ENCODE results near the gene PRR20B. TPM values are rescaled to one million over a fixed set of nuclear protein-coding genes. Genes with fewer than 3 reads are reported as not detected.
"Not testable (repeated sequence)": the region's sequence is repeated elsewhere in the genome, so short reads cannot be mapped to it uniquely, and the experiment has no call there.

PRR20B gene
- total RNA-seq, 1 donor from 2014 or later, result not detected

DNA sequence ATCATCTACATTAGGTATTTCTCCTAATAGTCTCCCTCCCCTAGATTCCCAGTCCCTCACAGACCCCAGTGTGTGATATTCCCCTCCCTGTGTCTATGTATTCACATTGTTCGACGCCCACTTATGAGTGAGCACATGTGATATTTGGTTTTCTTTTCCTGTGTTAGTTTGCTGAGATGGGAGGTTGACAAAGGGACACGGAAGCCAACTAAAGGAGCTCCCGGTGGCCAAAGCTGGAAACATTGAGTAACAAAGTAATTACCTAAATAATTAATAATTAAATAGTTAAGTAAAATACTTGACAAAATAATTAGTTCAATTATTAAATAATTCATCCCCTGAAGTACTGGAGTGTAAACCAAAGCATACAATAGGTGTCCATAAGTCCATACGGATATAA lies 8.3 kb upstream of the PRR20B start:
- no peak for DNase-seq (ENCODE audit: low spot score, unreplicated experiment)
- TF ChIP-seq, protein P1, sequence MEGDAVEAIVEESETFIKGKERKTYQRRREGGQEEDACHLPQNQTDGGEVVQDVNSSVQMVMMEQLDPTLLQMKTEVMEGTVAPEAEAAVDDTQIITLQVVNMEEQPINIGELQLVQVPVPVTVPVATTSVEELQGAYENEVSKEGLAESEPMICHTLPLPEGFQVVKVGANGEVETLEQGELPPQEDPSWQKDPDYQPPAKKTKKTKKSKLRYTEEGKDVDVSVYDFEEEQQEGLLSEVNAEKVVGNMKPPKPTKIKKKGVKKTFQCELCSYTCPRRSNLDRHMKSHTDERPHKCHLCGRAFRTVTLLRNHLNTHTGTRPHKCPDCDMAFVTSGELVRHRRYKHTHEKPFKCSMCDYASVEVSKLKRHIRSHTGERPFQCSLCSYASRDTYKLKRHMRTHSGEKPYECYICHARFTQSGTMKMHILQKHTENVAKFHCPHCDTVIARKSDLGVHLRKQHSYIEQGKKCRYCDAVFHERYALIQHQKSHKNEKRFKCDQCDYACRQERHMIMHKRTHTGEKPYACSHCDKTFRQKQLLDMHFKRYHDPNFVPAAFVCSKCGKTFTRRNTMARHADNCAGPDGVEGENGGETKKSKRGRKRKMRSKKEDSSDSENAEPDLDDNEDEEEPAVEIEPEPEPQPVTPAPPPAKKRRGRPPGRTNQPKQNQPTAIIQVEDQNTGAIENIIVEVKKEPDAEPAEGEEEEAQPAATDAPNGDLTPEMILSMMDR (IDR thresholded peaks at IDR 0.05; ENCODE audit: unreplicated experiment), result no peak
- Mint-ChIP-seq H3K4me3 (ENCODE audit: low read depth) (no peak overlapping the region), H3K9me3 (ENCODE audit: low read depth) (peaks cover 3% of the 10 kb centered on the region), H3K4me1 (ENCODE audit: low read depth) (peaks cover 3% of the 10 kb centered on the region), H3K27ac (no peak overlapping the region), H3K36me3 (ENCODE audit: insufficient read depth) (no peaks in the 10 kb centered on the region), H3K27me3 (no peaks in the 10 kb centered on the region)

DNA sequence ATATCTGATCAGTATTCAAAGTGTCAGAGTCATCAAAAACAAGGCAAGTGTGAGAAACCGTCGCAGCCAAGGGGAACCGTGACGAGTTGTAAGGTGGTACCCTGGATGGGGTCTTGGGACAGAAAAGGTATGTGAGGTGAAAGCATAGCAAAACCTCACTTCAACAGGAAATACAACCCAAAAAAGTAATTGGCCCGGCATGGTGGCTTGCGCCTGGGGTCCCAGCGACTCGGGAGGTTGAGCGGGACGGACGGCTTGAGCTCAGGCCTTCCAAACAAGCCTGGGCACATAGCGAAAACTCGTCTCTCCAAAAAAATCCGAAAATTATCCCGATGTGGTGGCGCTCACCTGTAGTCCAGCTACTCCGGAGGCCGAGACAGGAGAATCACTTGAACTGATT lies 7.5 kb upstream of the PRR20B start:
- DNase-seq (ENCODE audit: low spot score, unreplicated experiment); H3K4me1 Mint-ChIP-seq (ENCODE audit: low read depth); H3K27ac Mint-ChIP-seq; H3K36me3 Mint-ChIP-seq (ENCODE audit: insufficient read depth); H3K9me3 Mint-ChIP-seq (ENCODE audit: low read depth); H3K4me3 Mint-ChIP-seq (ENCODE audit: low read depth); H3K27me3 Mint-ChIP-seq: not testable (repeated sequence)

DNA sequence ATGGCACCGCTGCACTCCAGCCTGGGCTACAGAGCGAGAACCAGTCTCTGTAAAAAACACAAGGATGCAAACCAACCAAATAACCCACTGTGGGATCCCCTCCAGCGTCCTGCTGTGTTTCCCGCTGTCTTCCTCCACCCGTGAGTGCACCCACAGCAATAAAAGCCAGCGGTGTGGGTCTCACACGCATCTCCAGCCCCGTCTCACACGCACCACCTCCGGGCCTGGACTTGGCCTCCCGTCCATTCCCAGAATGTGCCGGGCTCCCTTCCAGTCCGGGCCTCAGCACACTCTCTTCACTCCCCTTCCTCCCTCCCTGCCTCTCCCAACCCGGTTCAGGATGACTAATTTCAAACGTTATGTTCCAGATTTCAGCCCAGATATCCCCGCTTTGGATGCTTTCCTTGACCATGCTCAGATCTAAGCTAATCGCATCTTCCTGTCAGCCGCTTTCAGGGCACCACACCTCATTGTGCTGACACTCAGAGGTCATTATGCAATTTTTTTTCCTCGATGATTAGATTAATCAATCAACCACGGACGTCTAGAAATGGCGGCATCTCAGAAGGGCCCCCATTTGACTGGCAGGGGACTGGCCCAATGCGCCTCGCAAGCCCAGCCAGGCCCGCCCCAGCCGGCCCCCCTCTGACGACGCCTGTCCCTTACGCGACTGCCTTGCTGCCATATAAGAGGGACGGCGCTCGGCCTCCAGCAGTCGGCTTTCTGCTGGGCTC lies 6.9 kb upstream of the PRR20B start, which contains the start of gene PRR20A:
PRR20A (plus strand) TSS at position 684 of the 734 bp plus-strand sequence. CDS start 387 bp downstream, outside the sequence.
- DNase-seq (ENCODE audit: low spot score, unreplicated experiment); H3K27me3 Mint-ChIP-seq; H3K27ac Mint-ChIP-seq; H3K4me3 Mint-ChIP-seq (ENCODE audit: low read depth); H3K4me1 Mint-ChIP-seq (ENCODE audit: low read depth); H3K9me3 Mint-ChIP-seq (ENCODE audit: low read depth); H3K36me3 Mint-ChIP-seq (ENCODE audit: insufficient read depth): not testable (repeated sequence)

DNA sequence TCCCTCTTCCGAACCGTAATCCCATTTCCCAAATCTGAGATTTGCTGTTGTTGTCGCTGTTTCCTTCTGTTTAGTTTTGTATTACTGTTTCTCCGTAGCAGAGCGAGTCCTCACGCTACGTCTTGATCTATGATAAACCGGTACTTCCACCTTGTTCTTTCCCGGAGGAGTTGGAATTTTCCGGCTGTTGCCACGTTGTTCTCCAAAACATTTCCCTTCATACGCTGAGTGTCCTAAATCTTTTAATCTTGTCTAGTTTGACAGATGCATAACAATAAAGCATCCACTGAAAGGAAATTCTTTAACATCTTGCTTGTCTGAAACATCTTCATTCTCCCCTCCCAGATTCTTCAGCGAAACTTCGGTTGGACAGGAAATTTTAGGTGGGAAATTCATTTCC lies 818 bp downstream of the PRR20B start:
- not testable (repeated sequence) for H3K27ac Mint-ChIP-seq; H3K9me3 Mint-ChIP-seq (ENCODE audit: low read depth); DNase-seq (ENCODE audit: low spot score, unreplicated experiment); H3K4me1 Mint-ChIP-seq (ENCODE audit: low read depth); H3K4me3 Mint-ChIP-seq (ENCODE audit: low read depth); H3K27me3 Mint-ChIP-seq; H3K36me3 Mint-ChIP-seq (ENCODE audit: insufficient read depth)

DNA sequence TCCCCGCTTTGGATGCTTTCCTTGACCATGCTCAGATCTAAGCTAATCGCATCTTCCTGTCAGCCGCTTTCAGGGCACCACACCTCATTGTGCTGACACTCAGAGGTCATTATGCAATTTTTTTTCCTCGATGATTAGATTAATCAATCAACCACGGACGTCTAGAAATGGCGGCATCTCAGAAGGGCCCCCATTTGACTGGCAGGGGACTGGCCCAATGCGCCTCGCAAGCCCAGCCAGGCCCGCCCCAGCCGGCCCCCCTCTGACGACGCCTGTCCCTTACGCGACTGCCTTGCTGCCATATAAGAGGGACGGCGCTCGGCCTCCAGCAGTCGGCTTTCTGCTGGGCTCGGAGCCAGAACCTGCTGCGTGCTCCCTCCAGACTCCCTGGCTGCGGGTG lies 6.5 kb downstream of the PRR20B start, which contains the start of gene PRR20C:
PRR20C (plus strand) TSS at position 301 of the 400 bp plus-strand sequence. CDS start 387 bp downstream, outside the sequence.
- not testable (repeated sequence) for H3K27me3 Mint-ChIP-seq; DNase-seq (ENCODE audit: low spot score, unreplicated experiment); H3K36me3 Mint-ChIP-seq (ENCODE audit: insufficient read depth); H3K9me3 Mint-ChIP-seq (ENCODE audit: low read depth); H3K27ac Mint-ChIP-seq; H3K4me3 Mint-ChIP-seq (ENCODE audit: low read depth); H3K4me1 Mint-ChIP-seq (ENCODE audit: low read depth)

DNA sequence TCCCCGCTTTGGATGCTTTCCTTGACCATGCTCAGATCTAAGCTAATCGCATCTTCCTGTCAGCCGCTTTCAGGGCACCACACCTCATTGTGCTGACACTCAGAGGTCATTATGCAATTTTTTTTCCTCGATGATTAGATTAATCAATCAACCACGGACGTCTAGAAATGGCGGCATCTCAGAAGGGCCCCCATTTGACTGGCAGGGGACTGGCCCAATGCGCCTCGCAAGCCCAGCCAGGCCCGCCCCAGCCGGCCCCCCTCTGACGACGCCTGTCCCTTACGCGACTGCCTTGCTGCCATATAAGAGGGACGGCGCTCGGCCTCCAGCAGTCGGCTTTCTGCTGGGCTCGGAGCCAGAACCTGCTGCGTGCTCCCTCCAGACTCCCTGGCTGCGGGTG lies 13.0 kb downstream of the PRR20B start, which contains the start of gene PRR20D:
PRR20D (plus strand) TSS at position 301 of the 400 bp plus-strand sequence. CDS start 387 bp downstream, outside the sequence.
- H3K27ac Mint-ChIP-seq; DNase-seq (ENCODE audit: low spot score, unreplicated experiment); H3K4me3 Mint-ChIP-seq (ENCODE audit: low read depth); H3K27me3 Mint-ChIP-seq; H3K9me3 Mint-ChIP-seq (ENCODE audit: low read depth); H3K4me1 Mint-ChIP-seq (ENCODE audit: low read depth); H3K36me3 Mint-ChIP-seq (ENCODE audit: insufficient read depth): not testable (repeated sequence)

DNA sequence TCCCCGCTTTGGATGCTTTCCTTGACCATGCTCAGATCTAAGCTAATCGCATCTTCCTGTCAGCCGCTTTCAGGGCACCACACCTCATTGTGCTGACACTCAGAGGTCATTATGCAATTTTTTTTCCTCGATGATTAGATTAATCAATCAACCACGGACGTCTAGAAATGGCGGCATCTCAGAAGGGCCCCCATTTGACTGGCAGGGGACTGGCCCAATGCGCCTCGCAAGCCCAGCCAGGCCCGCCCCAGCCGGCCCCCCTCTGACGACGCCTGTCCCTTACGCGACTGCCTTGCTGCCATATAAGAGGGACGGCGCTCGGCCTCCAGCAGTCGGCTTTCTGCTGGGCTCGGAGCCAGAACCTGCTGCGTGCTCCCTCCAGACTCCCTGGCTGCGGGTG lies 19.6 kb downstream of the PRR20B start, which contains the start of gene PRR20E:
PRR20E (plus strand) TSS at position 301 of the 400 bp plus-strand sequence. CDS start 387 bp downstream, outside the sequence.
- H3K4me3 Mint-ChIP-seq (ENCODE audit: low read depth); H3K36me3 Mint-ChIP-seq (ENCODE audit: insufficient read depth); DNase-seq (ENCODE audit: low spot score, unreplicated experiment); H3K27ac Mint-ChIP-seq; H3K27me3 Mint-ChIP-seq; H3K4me1 Mint-ChIP-seq (ENCODE audit: low read depth); H3K9me3 Mint-ChIP-seq (ENCODE audit: low read depth): not testable (repeated sequence)

DNA sequence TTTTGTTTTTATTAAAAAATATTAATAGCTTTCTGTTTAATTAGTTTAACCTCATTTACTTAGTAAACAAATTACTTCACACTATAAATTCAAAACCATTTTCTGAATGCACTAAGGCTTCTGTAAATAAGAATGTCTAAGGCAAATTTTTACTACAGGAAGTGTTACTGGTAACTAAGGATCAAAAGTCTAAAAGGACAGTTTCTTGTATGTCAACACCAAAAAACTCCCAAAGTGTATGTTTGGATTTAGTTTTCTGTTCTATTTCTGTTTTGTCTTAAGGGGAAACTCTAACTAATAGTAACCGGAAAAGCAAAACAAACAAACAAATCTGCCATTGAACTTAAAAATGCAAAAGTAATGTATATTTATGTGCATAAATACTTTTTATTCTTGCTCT lies 44.4 kb downstream of the PRR20B start:
- H3K27me3 Mint-ChIP-seq, result no peaks in the 10 kb centered on the region
- DNase-seq (ENCODE audit: low spot score, unreplicated experiment), result no peak
- TF ChIP-seq, protein P1 (IDR thresholded peaks at IDR 0.05; ENCODE audit: unreplicated experiment), result no peak
- H3K36me3 Mint-ChIP-seq (ENCODE audit: insufficient read depth), result no peaks in the 10 kb centered on the region
- H3K27ac Mint-ChIP-seq, result no peak overlapping the region
- H3K4me3 Mint-ChIP-seq (ENCODE audit: low read depth), result no peak overlapping the region
- H3K9me3 Mint-ChIP-seq (ENCODE audit: low read depth), result no peaks in the 10 kb centered on the region
- peaks cover 1% of the 10 kb centered on the region for H3K4me1 Mint-ChIP-seq (ENCODE audit: low read depth)

Other genes with a start within 250 kb of the PRR20B start
- gene PRR20A, start 6.6 kb upstream of the PRR20B start, total RNA-seq, result not detected in 2 replicates
- gene PRR20C, start 6.6 kb downstream of the PRR20B start, total RNA-seq, result not detected in 2 replicates
- not detected in 2 replicates for gene PRR20D, start 13.1 kb downstream of the PRR20B start, total RNA-seq
- not detected in 2 replicates for gene PRR20E, start 19.7 kb downstream of the PRR20B start, total RNA-seq